Psoas muscle (tissue), 8 donors: ENCODE measurements around the gene GRAMD1A. TPM values are rescaled to one million over a fixed set of nuclear protein-coding genes. Genes with fewer than 3 reads are reported as not detected.

Experiments used
- ATAC-seq, 4 donors: fragments of 200-7000 bp; cut with Tn5 transposase; one replicate each; pipeline ENCODE4 v1.9.1; 2020; ENCODE audit warnings: moderate library complexity in 3 of 4, mild to moderate bottlenecking in 2 of 4
- DNase-seq, 2 donors: peaks; one replicate each; pipeline ENCODE4 v3.0.0-alpha.2; 2020
- H3K27ac ChIP-seq: fragments of 200-600 bp; one replicate; pipeline ENCODE4 v1.8.0; 2022
- H3K27me3 ChIP-seq, 3 donors: fragments of 200-600 bp in 1 of 3; one replicate each; pipeline versions ENCODE4 v1.6.1 to v1.8.0; 2013 to 2022; ENCODE audit warnings: low read length in 2 of 3, mild to moderate bottlenecking in 2 of 3, moderate library complexity in 1 of 3; ENCODE audit not compliant: insufficient read depth in 3 of 3
- H3K36me3 ChIP-seq, 2 donors: fragments of 200-600 bp in 1 of 2; one replicate each; pipeline versions ENCODE4 v1.6.1 to v1.8.0; 2013 to 2022; ENCODE audit warnings: low read depth in 1 of 2, mild to moderate bottlenecking in 1 of 2, moderate library complexity in 1 of 2; ENCODE audit not compliant: insufficient read depth in 1 of 2
- H3K4me1 ChIP-seq: fragments of 200-600 bp; one replicate; pipeline ENCODE4 v1.8.0; 2022
- H3K4me3 ChIP-seq: fragments of 200-600 bp; one replicate; pipeline ENCODE4 v1.8.0; 2022; ENCODE audit warnings: mild to moderate bottlenecking
- H3K9me3 ChIP-seq: fragments of 200-600 bp; one replicate; pipeline ENCODE4 v1.8.0; 2022
- CTCF ChIP-seq: fragments of 200-600 bp; IDR thresholded peaks from one replicate; pipeline ENCODE4 v1.8.0; 2022; ENCODE audit warnings: antibody characterized with exemption
- WGBS, 3 donors: extraction: QIAGEN DNeasy Blood & Tissue Kit; methylation state at CpG; one replicate each; pipeline versions ENCODE4 v1.1.6 to v1.1.7; 2013; 5-methylcytosine and 5-hydroxymethylcytosine counted together
- intact Hi-C, 2 donors: fragments of 100-400 bp; cut with DNase I; formaldehyde crosslinking; loops; one replicate each; pipeline versions ENCODE4 v1.11.0 to v1.14.2; 2022
- polyA plus RNA-seq, 3 donors: library from polyadenylated mRNA; stranded (reverse); fragments of 200-250 nt; gene quantifications; one replicate each; pipeline ENCODE4 v1.2.3, GENCODE V29; 2013
- total RNA-seq, 4 donors: library from RNA; stranded (reverse); fragmentation: NEBNext Ultra II Directional in 2 of 4; extraction: Animal tissue kit (Norgen Biotek cat#: 25700) in 2 of 4; gene quantifications; one replicate each; pipeline versions ENCODE4 v1.2.1 to v1.2.4, GENCODE V29; 2021 to 2023
- donor health status: healthy with polysubstance abuse.
- donor health status: DM: no; HTN: no; CAD: no; lungs with moderate emphysema.
- donor health status: Bipolar disorder and iron deficiency.
- donor health status: healthy.
- donor health status: DM: yes; HTN: yes; CAD: no.
- donor health status: DM: no; HTN: no; CAD: no.
- donor health status: DM: no; HTN: no; CAD: no.
- donor health status: DM: yes; HTN: yes; CAD: no.

Gene GRAMD1A
- total and polyA plus RNA-seq, 7 donors = 15.6 to 55.0 (median 36.3) TPM

- intact Hi-C loops = no loop called here
- 93 to 95% (median 93%) methylated on average over 5 of the region's 5 CpGs for WGBS, 3 donors
Measured at GRCh38 chr19:35051796-35052195, 51.7 kb downstream of the GRAMD1A start.

GRCh38 chr19:35052599-35053190 lies 52.6 kb downstream of the GRAMD1A start:
- 29 to 32% (median 30%) methylated on average over 8 of the region's 8 CpGs for WGBS, 3 donors

More at GRCh38 chr19:35051796-35052195, 51.7 kb downstream of the GRAMD1A start:
- Histone ChIP-seq H3K9me3 (no peaks in the 10 kb centered on the region), H3K36me3 (no peaks in the 10 kb centered on the region), H3K27me3 (no peaks in the 10 kb centered on the region), H3K27ac (peak overlapping the region; percentile 61), H3K4me1 (peaks cover 40% of the 10 kb centered on the region), H3K4me3 (no peak overlapping the region)
- ATAC-seq (no peak), DNase-seq (no peak)
- TF ChIP-seq CTCF = no peak

GRCh38 chr19:35053667-35054293 lies 53.7 kb downstream of the GRAMD1A start:
- WGBS, 3 donors = 83 to 86% (median 84%) methylated on average over 9 of the region's 9 CpGs
- no peak overlapping the region for H3K4me3 ChIP-seq
- no peak for TF ChIP-seq CTCF
- H3K4me1 ChIP-seq = peaks cover 32% of the 10 kb centered on the region
- intact Hi-C loops = no loop called here
- no peaks in the 10 kb centered on the region for H3K27me3 ChIP-seq
- ATAC-seq (no peak), DNase-seq (no peak)
- no peak overlapping the region for H3K27ac ChIP-seq
- no peaks in the 10 kb centered on the region for H3K9me3 ChIP-seq
- no peaks in the 10 kb centered on the region for H3K36me3 ChIP-seq

More at GRCh38 chr19:35052599-35053190, 52.6 kb downstream of the GRAMD1A start:
- DNase-seq (peak in 1 of 2 donors; percentile 71), ATAC-seq (peak in 2 of 4 donors; percentile 19 to 47)
- intact Hi-C loops = no loop called here
- Histone ChIP-seq H3K9me3 (no peaks in the 10 kb centered on the region), H3K4me3 (no peak overlapping the region), H3K27me3 (no peaks in the 10 kb centered on the region), H3K27ac (peak overlapping the region; percentile 61), H3K4me1 (peaks cover 40% of the 10 kb centered on the region), H3K36me3 (no peaks in the 10 kb centered on the region)
- TF ChIP-seq CTCF = no peak

GRCh38 chr19:35054626-35055025 lies 54.5 kb downstream of the GRAMD1A start:
- 91 to 96% (median 91%) methylated on average over 9 of the region's 9 CpGs for WGBS, 3 donors

More at GRCh38 chr19:35054626-35055025, 54.5 kb downstream of the GRAMD1A start:
- no peak overlapping the region for H3K4me3 ChIP-seq
- ATAC-seq (no peak), DNase-seq (no peak)
- H3K4me1 ChIP-seq = peaks cover 24% of the 10 kb centered on the region
- intact Hi-C loops = no loop called here
- no peak for TF ChIP-seq CTCF
- no peaks in the 10 kb centered on the region for H3K36me3 ChIP-seq
- no peaks in the 10 kb centered on the region for H3K9me3 ChIP-seq
- H3K27ac ChIP-seq = no peak overlapping the region
- no peaks in the 10 kb centered on the region for H3K27me3 ChIP-seq
